Activated gamma-delta T cell treated with Interleukin-2 at 50 U/mL for 16 hours (primary cell): Measurements from ENCODE around the gene ATP5PB.

Source experiments
- DNase-seq: peaks from one replicate; pipeline ENCODE4 v3.0.0-alpha.2; 2020

ATP5PB gene

DNA sequence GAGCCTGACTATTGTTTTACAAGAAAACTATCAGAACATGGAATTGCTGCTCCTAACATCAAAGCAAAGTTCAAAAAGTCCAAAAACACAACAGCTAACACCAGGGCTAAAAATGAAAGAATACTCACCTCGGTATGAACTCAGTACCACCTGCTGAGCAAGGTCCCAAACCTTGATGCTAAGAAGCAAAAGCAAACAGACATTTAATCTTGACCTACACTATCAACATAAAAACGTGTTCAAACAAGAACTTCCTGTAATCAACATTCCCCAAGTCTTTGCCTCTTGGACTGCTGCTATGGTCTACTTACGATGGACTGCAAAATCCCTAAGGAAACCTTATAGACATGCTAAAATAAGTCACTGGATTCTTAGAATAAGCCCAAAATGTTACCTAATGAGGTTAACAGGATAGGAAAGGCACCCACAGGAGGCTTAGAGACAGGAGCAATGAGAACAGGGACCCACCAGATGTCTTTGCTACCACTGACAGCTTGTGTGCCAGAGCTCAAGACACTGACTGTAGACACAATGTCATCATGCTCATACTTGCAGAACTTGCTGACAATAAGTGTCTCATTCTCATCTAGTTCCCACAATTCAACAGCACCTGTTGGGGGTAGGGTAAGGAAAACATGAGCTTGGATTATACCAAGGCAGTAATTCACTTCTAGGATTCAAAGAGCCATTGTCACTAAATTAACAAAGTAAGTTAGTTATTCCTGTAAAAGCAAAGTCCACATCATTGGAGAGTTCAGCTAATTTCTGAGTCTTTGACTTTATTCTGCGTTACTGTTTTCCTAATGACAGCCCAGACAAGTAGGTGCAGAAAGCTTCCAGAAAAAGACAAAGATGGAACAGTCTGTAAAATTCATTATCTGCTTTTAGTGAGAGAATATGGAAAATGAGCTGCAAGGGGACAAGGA is 2.0 kb upstream of the ATP5PB start:
- DNase-seq = no peak

DNA sequence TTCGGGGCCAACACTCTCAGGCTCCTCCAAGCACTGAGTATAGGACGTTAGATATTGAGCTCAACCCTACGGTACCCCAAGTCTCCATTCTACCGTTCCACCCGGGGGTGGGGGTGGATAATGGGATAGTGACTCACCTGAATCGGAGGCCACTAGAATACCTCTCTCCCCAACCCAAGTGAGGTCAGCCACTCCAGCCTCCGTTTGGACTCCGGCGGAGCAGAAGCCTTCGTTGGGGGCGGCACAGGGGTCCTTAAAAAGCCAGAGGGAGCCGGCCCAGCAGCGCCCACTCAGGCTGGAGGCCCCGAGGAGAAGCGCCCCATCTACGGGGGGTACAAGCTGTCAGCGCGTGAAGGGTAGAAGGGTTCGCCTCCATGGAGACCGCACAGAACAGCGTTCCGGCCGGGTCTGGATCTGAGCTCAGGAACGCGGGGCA is 764 bp upstream of the ATP5PB start:
- DNase-seq = no peak

DNA sequence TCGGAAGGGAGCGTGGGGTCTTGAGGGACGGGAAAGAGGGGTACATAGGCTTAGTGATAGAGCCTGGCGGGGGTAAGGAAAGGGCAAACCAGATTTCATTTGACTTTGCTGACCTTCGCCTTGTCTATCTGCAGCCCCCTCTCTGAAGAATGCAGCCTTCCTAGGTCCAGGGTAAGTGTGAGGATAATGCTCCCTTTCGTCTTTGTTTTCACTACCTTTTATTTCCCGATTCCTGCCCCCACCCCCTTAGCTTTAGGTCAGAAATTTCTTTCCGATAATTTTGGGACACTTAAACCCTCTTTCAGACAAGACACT is 396 bp downstream of the ATP5PB start:
- DNase-seq = no peak

DNA sequence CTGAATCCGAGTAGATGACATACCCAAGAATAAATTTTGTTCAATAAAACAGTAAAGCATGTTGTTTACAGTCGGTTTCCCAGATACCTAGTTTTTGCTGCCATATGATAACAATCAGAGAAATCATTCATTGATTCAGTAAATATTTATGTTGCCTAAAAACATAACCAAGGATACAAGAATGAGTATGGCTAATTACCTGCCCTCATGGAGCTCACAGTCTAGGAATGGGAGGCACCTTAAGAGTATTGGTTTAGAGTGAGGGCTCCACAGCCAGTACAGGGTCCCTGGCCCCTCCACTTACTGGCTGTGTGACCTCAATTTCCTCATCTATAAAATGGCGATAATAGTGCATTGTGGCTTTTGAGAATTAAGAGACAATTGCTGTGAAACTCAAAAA is 921 bp downstream of the ATP5PB start:
- DNase-seq = no peak

DNA sequence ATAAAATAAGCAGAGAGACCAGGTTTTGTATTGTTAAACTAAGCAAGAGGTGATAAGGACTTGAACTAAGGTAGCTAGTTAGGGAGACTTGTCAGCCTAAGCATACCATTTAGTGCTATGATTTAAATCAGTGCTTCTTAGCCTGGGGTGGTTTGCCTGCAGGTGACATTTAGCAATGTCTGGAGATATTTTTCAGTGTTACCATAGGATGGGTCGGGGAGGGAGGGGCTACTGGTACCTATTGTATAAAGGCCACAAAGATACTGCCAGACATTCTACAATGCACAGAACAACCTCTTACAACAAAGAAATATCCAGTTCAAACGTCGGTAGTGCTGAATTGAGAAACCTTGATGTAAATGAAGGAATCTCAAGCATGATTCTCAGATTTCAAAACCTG is 3.3 kb downstream of the ATP5PB start:
- no peak for DNase-seq

DNA sequence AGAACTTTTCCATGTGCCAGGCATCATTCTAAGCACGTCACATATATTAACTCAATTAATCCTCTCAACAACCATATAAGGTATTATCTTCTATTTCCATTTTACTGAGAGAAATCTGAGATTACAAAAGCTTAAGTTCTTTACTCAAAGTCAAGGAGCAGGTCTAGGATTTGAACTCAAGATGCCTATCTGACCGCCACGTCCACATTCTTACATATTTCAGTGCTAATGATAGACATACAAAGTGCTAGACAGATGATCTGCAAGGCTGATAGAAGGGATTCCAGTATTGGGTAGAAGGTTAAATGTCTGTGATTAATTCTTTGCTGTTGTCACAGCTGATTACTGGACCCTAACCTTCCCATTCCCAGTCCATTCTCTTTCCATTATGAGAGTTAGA is 4.4 kb downstream of the ATP5PB start:
- no peak for DNase-seq

DNA sequence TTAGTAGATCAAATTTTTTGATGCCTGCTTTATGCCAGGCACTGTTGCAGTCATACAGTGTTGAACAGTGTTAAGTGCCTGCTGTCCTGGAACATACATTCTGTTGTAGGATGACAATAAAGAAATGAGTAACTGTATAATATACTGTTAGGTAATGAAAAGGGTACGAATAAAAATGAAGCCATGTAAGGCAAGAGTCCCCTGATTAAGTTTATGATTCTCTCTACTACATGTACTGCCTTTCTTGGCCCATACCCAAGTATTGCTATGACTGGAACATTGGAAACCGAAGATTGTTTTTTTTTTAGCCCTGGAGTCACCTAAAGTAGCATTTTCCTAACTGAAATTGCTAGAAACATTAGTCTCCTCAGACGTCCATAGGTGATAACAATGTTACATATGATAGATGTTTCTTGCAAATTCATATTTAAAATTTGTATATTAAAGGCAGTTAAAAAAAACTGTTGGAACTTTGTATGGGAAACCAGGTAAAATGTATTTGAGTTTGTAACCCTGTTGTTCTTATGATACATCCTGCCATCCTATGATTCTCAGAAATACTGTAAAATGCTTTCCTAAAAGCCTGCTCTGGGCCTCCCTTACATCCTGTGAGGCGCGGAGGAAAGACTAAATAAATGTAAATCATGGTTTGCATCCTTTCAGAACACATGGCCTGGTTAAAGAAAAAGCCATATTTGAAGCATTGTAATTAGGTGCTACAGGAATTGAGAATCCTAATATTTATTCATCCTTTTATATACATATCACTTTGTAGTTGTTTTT is 5.8 kb downstream of the ATP5PB start:
- DNase-seq = no peak

DNA sequence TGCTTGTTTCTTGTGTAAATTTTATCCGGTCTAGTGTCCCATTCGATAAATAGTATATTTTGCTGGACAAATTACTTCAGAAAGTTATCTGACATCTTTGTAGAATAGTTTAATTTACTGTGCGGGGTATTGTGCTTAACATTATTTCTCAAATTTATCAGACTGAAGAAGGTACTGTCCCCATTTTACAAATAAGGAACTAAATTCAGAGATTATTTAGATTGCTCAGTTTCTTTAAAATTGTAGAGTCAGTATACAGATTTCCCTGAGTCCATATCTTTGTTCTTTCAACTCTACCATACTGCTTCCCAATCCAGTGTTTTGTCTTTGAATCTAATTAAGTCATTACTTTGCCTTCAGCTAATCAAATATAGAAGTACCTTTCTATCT is 6.4 kb downstream of the ATP5PB start:
- DNase-seq = no peak

DNA sequence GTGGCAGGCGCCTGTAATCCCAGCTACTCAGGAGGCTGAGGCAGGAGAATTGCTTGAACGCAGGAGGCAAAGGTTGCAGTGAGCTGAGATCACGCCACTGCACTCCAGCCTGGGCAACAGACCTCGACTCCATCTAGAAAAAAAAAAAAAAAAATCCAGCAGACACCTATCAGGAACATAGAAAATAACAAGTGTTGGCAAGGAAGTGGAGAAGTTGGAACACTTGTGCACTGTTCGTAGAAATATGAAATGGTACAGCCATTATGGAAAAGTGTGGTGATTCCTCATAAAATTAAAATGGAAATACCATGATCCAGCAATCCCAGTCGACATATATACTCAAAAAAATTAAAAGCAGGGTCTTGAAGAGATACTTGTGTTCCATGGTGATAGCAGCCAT is 12.5 kb downstream of the ATP5PB start:
- no peak for DNase-seq

DNA sequence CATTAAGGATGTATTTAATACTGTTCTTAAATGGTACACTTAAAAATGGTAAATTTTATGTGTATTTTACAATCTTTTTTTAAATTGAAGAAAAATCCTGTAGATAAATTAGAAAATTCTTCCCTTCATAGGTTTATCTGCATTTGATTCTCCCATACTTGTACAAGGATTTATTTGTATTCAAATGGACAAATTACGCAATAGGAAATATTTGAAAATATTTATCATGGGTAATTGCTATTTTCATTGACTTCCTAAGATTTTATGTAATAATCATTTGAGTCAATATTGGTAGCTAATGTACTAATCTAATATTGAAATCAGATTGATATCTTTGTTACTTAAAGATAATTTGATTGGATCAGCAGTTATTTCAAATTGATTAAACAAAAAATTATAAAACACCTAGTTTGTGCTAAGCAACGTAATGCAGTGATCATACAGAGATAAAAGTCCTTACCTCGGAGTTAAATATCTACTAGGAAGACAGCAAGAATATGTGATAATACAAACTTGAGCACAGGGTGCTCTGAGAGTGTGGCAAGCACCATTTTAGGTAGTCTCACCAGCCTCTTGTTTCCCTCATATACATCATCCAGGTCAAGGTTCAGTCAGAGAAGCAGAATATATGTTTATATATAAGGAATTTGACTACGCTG is 13.2 kb downstream of the ATP5PB start:
- no peak for DNase-seq

DNA sequence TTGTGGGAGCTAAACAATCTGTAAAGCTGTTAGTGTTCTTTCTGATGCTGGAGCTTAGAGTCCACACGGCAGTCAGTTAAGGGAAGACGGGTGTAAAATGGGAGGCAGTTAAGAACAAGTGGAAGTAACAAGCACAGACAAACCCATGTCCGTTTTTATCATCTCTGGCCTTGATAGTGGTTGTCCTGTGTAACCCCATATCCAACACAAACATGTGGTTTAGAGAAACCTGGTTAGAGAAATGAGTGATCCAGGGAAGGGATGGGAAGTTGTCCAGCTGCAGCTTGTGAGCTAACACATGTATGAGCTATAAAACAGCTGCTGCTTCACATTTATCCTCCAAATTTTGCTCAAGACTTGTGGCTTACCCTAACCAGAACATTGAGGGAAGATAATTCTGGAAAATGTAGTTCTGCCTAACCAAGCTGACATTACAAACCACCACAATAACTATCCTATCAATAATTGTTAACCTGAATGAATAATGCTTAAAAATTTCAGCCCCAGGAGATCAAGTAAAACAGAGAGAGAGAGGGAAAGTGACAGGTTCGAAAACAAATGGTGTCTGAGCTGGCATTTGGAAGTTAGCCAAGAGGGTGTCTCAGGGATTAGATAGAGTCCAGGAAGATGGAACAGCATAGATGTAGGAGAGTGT is 13.9 kb downstream of the ATP5PB start:
- DNase-seq = no peak

DNA sequence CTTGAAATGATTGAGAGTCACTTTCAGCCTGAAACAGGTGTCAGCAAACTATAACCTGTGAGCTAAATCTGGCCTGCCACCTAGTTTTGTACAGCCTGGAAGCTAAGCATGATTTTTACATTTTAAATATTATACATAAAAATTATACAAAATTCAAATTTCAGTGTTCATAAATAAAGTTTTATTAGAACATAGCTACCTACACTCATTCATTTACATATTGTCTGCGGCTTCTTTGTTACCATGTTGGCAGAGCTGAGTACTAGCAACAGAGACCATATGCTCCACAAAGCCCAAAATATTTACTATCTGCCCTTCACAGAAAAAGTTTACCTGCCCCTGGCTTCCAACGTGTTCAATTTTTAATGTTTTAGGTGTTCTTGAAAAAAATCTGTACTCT is 16.5 kb downstream of the ATP5PB start:
- no peak for DNase-seq

DNA sequence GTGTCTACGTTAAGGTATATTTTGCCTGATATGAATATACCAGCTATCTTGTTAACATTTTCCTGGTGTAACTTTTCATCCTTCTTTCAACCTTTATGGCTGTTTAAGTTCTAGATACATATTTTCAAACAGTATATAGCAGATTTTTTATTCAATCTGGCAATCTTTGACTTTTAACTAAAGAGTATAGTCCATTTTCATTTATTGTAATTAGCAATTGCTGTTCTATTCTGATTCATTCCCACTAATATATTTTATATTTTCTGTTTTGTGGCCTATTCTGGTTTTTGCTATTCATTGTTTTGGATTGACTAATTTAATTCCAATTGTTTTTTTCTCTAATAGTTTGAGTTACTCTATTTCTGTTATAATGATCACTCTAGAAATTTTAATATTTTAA is 17.2 kb downstream of the ATP5PB start:
- no peak for DNase-seq

DNA sequence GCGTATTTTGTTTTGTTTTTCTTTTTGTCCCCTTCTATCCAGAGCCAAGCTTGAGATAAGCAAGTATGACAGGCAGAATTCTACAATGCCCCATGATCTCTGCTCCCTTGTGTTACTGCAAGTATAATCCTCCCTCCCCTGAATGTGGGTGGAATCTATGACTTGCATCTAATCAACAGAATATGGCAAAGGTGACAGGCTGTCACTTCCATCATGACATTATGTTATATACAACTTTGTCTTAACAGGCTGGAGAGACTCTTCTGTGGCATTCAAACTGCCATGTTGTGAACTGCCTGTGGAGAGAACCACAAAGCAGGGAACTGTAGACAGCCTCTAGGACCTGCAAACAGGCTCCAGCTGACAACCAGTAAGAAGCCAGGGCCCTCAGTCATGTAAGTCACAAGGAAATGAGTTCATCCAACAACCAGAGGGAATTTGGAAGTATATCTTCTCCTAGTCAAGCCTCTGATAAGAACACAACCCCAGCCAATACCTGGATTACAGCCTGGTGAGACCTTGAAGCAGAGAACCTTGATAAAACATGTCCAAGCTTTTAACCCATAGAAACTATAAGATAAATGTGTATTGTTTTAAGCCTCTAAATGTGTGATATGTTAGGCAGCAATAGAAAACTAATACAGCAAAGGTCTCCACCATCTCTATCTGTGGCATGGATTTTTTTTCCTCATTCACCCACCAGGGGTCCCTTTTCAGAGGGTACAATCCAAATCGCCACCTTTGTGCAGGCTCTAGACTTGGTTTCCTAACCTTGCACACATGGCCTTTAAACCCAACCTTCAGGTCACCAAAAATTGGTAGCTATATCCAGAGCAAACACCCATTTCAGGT is 18.8 kb downstream of the ATP5PB start:
- DNase-seq = no peak

DNA sequence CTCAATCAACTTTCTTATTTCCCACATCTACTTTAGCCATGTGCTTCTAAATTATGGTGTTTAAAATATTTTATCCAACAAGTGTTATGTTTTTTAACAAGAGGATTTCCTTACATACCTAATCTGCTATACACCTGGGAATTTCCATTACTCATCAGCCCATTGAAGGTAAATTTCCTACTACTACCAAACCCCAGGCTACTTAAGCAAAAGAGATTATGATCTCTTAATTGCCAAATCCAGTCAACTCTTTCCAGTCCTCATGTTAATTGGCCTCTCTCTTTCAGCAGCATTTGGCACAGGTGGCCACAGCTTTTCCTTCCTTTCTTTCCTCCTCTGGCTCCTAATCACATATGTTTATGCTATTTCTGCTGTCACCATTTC is 19.4 kb downstream of the ATP5PB start:
- no peak for DNase-seq

DNA sequence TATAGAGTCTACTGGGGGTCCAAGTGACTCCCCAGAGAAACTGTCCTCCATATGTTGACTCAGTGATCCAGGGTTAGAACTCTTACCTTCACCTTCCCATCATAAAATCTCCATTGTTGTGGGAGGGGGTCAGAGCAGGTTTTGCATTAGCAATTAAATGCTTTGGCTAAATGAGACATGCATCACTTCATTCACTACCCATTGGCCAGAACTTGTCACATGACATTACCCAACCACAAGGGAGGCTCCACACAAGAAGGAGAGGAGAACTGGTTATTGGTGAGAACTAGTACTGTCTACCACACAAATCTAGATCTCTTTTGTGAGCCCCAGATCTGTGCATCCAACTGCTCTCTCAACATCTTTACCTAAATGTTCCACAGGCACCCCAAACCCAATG is 20.3 kb downstream of the ATP5PB start:
- no peak for DNase-seq

DNA sequence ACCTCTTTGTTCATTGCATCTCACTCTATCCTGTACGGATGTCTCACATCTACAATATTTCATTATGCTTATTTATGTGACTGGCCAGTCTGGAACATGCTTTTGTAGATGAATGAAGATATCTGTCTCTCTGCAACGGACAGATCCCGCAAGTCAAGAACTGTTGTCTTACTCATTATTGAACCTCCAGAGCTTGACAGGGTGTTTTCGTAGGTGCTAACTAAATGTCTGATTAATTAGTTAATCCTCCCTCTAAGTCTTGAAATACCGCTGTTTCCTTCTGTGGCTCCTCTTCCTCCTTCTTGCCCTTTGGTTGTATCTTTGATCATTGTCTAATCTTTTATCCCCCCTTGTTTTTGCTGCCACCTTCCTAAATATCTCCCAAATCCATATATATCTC is 21.3 kb downstream of the ATP5PB start:
- DNase-seq = no peak

DNA sequence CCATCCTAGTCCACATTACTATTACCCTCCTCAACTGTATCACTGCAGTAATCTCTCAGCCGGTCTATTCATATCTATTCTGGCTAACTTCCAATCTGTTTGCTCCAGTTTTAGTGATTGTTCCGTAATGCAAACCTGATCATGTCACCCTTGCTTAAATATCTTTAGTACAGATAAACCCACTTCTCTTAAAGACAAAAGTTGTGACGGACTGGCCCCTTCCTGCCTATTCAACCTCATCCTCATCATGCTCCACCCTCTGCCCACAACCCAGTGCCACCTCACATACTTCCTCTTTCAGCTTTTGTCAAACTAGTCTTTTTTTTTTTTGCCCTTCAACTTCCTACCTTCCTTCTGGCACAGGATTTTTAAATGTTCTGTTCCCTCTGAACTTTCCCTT is 21.7 kb downstream of the ATP5PB start:
- DNase-seq = peak; percentile 65

DNA sequence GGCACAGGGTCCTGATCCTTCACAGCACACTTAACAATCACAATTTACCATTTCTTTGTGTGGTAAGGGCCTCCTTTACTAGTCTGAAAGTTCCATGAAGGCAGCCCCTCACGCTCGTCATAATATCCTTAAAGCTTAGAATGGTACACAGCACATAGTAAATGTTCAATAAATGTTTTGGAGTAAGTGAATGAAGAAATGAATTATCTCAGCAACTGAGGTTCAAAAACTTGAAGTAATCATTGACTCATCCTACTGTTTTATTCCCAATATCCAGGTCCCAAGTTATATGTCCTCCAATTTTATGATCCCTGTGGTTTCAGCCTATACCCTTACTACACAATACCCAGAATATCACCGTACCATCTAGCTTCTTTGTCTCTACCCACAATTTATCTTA is 22.3 kb downstream of the ATP5PB start:
- DNase-seq = no peak

DNA sequence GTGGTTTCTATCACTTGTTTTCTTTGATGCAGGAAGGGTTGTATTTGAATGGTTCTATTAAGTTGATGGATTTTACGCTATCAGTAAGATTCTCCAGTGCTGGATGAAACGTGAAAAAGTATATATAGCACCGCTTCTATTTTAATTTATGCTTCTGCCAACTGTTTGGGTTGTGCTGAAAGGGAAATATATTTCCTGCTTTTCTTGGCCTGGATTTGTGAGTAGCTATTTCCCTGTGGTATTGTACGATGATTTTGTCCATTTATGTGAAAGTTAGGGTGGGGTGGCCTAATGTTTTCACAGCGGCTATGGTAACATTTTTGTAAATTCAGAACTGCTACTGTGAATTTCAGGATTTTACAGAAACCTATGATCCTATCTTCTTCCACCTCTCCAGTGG is 24.8 kb downstream of the ATP5PB start:
- no peak for DNase-seq

DNA sequence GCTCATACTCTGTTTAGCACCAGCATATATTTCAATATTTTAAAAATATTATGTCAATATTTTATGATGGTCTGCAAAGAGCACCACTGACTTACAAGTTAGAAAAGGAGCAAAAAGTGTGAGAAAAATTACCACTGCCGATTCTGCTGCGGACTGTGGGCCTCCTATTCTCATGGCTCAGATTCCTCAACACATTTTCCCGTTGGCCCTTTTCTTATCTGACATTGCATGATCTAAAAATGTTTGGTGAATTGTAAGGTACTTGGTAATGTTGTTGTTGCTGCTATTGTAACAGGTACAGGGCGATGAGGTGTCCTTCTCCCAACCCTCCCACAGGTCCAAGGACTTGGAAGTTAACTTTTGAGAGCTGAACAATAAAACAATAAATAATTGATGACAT is 25.3 kb downstream of the ATP5PB start:
- DNase-seq = no peak

DNA sequence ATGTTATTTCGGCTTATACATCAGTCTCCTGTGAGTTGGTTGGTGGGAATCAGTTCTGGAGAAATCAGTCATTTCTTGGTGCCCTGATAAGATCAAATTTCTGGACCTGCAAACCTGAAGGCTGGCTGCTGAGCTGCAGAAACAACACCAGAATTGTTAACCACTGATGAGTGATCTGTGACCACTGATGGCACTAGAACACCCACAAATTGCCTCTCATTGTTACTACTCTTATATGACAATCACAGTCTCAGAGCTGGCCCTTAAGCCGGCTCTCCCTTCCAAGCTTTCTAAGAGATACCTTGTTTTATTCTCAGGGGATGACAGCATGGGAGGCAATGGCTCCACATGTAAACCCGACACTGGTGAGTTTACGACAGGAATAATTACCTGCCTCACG is 26.4 kb downstream of the ATP5PB start:
- DNase-seq = peak; percentile 9
